Endothelial cell of umbilical vein (primary cell): ENCODE data around the gene BRD1. TPM values are rescaled to one million over a fixed set of nuclear protein-coding genes. Genes with fewer than 3 reads are reported as not detected.

ENCODE experiments used
- BruUV-seq: library from RNA; stranded (reverse); fragments of 400-500 nt; replicated peaks from 2 replicates; lab custom pipeline; 2021; lab: Mats Ljungman, UMichigan
- CTCF ChIA-PET: fragments of 300-600, 350-600 bp; sonication (Branson Sonifier 250); formaldehyde crosslinking; loops from one replicate; lab custom pipeline; 2021; ENCODE audit warnings: antibody characterized with exemption, inconsistent platforms; lab: Charles Lee
- POLR2A ChIA-PET: fragments of 300-600, 350-600 bp; sonication (Branson Sonifier 250); formaldehyde crosslinking; loops from one replicate; lab custom pipeline; 2021; ENCODE audit warnings: antibody characterized with exemption, inconsistent platforms; lab: Charles Lee
- DNase-seq: peaks from one replicate; pipeline ENCODE4 v3.0.0-alpha.2; 2011; ENCODE audit warnings: low read depth, low spot score
- FAIRE-seq: peaks from 2 replicates; lab custom pipeline; 2011; peaks lifted over from hg19 to GRCh38; lab: Jason Lieb, UNC
- H2AFZ ChIP-seq: 2 replicates; pipeline ENCODE4 v1.6.0; 2012; ENCODE audit warnings: low read depth, low read length, control low read depth, inconsistent platforms
- H3K27ac ChIP-seq: 2 replicates; pipeline ENCODE4 v1.5.1; 2011; ENCODE audit warnings: low read depth, mild to moderate bottlenecking, control low read depth, low read length, moderate library complexity; ENCODE audit not compliant: insufficient read depth
- H3K27me3 ChIP-seq, 2 experiments: 2 replicates each; pipeline versions ENCODE4 v1.6.0 to v1.6.1; 2011; ENCODE audit warnings: low read length in 2 of 2, mixed read lengths in 1 of 2; ENCODE audit not compliant: control insufficient read depth in 2 of 2, insufficient read depth in 2 of 2
- H3K36me3 ChIP-seq, 2 experiments: 2 replicates in 1 of 2; 3 replicates in 1 of 2; pipeline ENCODE4 v1.5.1; 2011; ENCODE audit warnings: low read length in 2 of 2, mild to moderate bottlenecking in 1 of 2, moderate library complexity in 1 of 2; ENCODE audit not compliant: control insufficient read depth in 2 of 2, insufficient read depth in 2 of 2; ENCODE audit errors: extremely low read depth in 1 of 2
- H3K4me1 ChIP-seq: 3 replicates; pipeline ENCODE4 v1.5.1; 2011; ENCODE audit warnings: mild to moderate bottlenecking, low read length; ENCODE audit not compliant: control insufficient read depth, insufficient read depth; ENCODE audit errors: extremely low read depth
- H3K4me2 ChIP-seq: 2 replicates; pipeline ENCODE4 v1.6.1; 2011; ENCODE audit warnings: low read length, control low read depth, mixed read lengths; ENCODE audit not compliant: insufficient read depth
- H3K4me3 ChIP-seq, 3 experiments: fragments of 200-600 bp in 1 of 3; sonication (generic), shearing (Covaris generic) in 1 of 3; replicated peaks in 1 of 3; 2 replicates each; pipeline ENCODE4 v1.5.1; 2011 to 2016; ENCODE audit warnings: control low read depth in 3 of 3, low read length in 3 of 3, mild to moderate bottlenecking in 2 of 3, inconsistent platforms in 1 of 3, low read depth in 1 of 3, moderate library complexity in 1 of 3; ENCODE audit not compliant: insufficient read depth in 1 of 3
- H3K79me2 ChIP-seq: 2 replicates; pipeline ENCODE4 v1.6.0; 2012; ENCODE audit warnings: low read length, inconsistent platforms; ENCODE audit not compliant: control insufficient read depth, insufficient read depth
- H3K9ac ChIP-seq: replicated peaks from 2 replicates; pipeline ENCODE3; 2011; ENCODE audit warnings: low read length, control low read depth; ENCODE audit not compliant: insufficient read depth; ENCODE audit errors: extremely low read depth
- H3K9me1 ChIP-seq: replicated peaks from 3 replicates; pipeline ENCODE4 v1.6.0; 2011; ENCODE audit warnings: mild to moderate bottlenecking, low read length; ENCODE audit not compliant: control insufficient read depth, insufficient read depth; ENCODE audit errors: extremely low read depth
- H3K9me3 ChIP-seq: replicated peaks from 2 replicates; pipeline ENCODE4 v1.5.1; 2012; ENCODE audit warnings: low read length, inconsistent platforms; ENCODE audit not compliant: control insufficient read depth, insufficient read depth
- H4K20me1 ChIP-seq: replicated peaks from 2 replicates; pipeline ENCODE3; 2011; ENCODE audit warnings: mild to moderate bottlenecking, low read length; ENCODE audit not compliant: control insufficient read depth, insufficient read depth; ENCODE audit errors: extremely low read depth
- CTCF ChIP-seq, 2 donors: IDR thresholded peaks; 1 replicate in 1 of 2; 2 replicates in 1 of 2; pipeline ENCODE4 v1.5.1; 2011; ENCODE audit warnings: low read length in 2 of 2, mild to moderate bottlenecking in 2 of 2, moderate library complexity in 2 of 2, control low read depth in 1 of 2, inconsistent platforms in 1 of 2, low read depth in 1 of 2; ENCODE audit not compliant: insufficient read depth in 1 of 2; ENCODE audit errors: extremely low read depth in 1 of 2
- EZH2 ChIP-seq: IDR thresholded peaks from 2 replicates; pipeline ENCODE4 v1.6.1; 2012; ENCODE audit warnings: borderline replicate concordance, low read depth, mild to moderate bottlenecking, moderate library complexity, low read length, inconsistent platforms; ENCODE audit not compliant: severe bottlenecking
- FOS ChIP-seq: IDR thresholded peaks from 2 replicates; pipeline ENCODE4 v1.6.1; 2011; ENCODE audit warnings: mild to moderate bottlenecking, low read length, moderate library complexity, borderline replicate concordance; ENCODE audit not compliant: insufficient read depth
- GATA2 ChIP-seq: IDR thresholded peaks from 2 replicates; pipeline ENCODE4 v1.7.0; 2011; ENCODE audit warnings: low read depth, mild to moderate bottlenecking, moderate library complexity, mixed read lengths, low read length; ENCODE audit not compliant: insufficient read length, insufficient read depth
- JUN ChIP-seq: IDR thresholded peaks from 2 replicates; pipeline ENCODE4 v1.6.1; 2011; ENCODE audit warnings: borderline replicate concordance, low read depth; ENCODE audit not compliant: insufficient read length, insufficient read depth
- MAX ChIP-seq: IDR thresholded peaks from 2 replicates; pipeline ENCODE4 v1.6.1; 2011; ENCODE audit not compliant: insufficient read depth, insufficient read length
- MYC ChIP-seq: IDR thresholded peaks from one replicate; pipeline ENCODE4 v1.6.1; 2011; ENCODE audit warnings: mild to moderate bottlenecking, low read depth, low read length
- POLR2A ChIP-seq: IDR thresholded peaks from 2 replicates; pipeline ENCODE4 v1.6.1; 2012; ENCODE audit warnings: low read depth, mild to moderate bottlenecking, control low read depth, low read length
- POLR2AphosphoS5 ChIP-seq: IDR thresholded peaks from 2 replicates; pipeline ENCODE4 v1.6.1; 2012; ENCODE audit warnings: low read depth, mild to moderate bottlenecking, control low read depth, low read length, moderate library complexity; ENCODE audit not compliant: insufficient read depth
- dilution Hi-C: fragments of 300-500 bp; cut with MboI; formaldehyde crosslinking; loops from one replicate; pipeline ENCODE4 v1.15.0; 2019; ENCODE audit warnings: low sequenced_read_pairs; ENCODE audit not compliant: extremely low pct_ligation_motif_present
- intact Hi-C: fragments of 100-400 bp; cut with micrococcal nuclease; formaldehyde crosslinking; loops from one replicate; pipeline ENCODE4 v1.10.0; 2022
- polyA plus RNA-seq, 4 experiments: library from polyadenylated mRNA; depleted of rRNA in 3 of 4; stranded (reverse) in 3 of 4; unstranded in 1 of 4; fragments of >200 nt; gene quantifications; 2 replicates each; pipeline versions ENCODE4 v1.2.1 to v1.2.3, GENCODE V29; 2011 to 2012; ENCODE audit warnings: missing spikeins in 1 of 4
- total RNA-seq: library from RNA; stranded (reverse); gene quantifications from 2 replicates; pipeline ENCODE4 v1.2.3, GENCODE V29; 2021

BRD1 gene
- total and polyA plus RNA-seq, 2 donors (not counting 3 experiments of a cell fraction or from before 2014, with no cell fraction given): 8.1 to 41.1 TPM

- Histone ChIP-seq H3K4me1 (no peaks in the 10 kb centered on the region), H3K4me3 (no peak overlapping the region), H3K9me3 (no peaks in the 10 kb centered on the region), H3K9ac (no peak overlapping the region), H3K27ac (no peak overlapping the region), H3K79me2 (no peaks in the 10 kb centered on the region), H4K20me1 (no peaks in the 10 kb centered on the region), H3K36me3 (no peaks in the 10 kb centered on the region), H2AFZ (no peak overlapping the region), H3K27me3 (no peaks in the 10 kb centered on the region), H3K9me1 (no peaks in the 10 kb centered on the region), H3K4me2 (no peak overlapping the region)
- intact Hi-C loops (no loop called here), dilution Hi-C loops (no loop called here)
- no TSS peak for BruUV-seq
- ChIA-PET POLR2A (no interaction called here), CTCF (no interaction called here)
- no peak for DNase-seq
- FAIRE-seq: no peak
- no peak for TF ChIP-seq FOS
- TF ChIP-seq GATA2: no peak
- TF ChIP-seq CTCF (IDR thresholded peaks at IDR 0.05; ENCODE audit: extremely low read depth in 1 of 2, insufficient read depth in 1 of 2, low read depth in 1 of 2, low read length in 2 of 2): no peak
- TF ChIP-seq JUN: no peak
- TF ChIP-seq EZH2: no peak
- no peak for TF ChIP-seq POLR2A
- no peak for TF ChIP-seq POLR2AphosphoS5
- no peak for TF ChIP-seq MAX
- no peak for TF ChIP-seq MYC
Measured at GRCh38 chr22:49735901-49736421, 91.7 kb downstream of the BRD1 start.
